H9 (cell line): ENCODE data around the gene DSCAM. TPM values are rescaled to one million over a fixed set of nuclear protein-coding genes. Genes with fewer than 3 reads are reported as not detected.

Experiments used
- DNase-seq: peaks from one replicate; pipeline ENCODE4 v3.0.0-alpha.2; 2017
- H2AFZ ChIP-seq: one replicate; pipeline ENCODE4 v1.6.1; 2013; ENCODE audit warnings: mild to moderate bottlenecking, low read length, control low read depth, moderate library complexity
- H2AK5ac ChIP-seq: 2 replicates; pipeline ENCODE4 v1.6.1; 2013; ENCODE audit warnings: low read length, control low read depth, mixed read lengths; ENCODE audit not compliant: insufficient read length
- H2BK120ac ChIP-seq: one replicate; pipeline ENCODE4 v1.6.1; 2013; ENCODE audit warnings: low read depth, mild to moderate bottlenecking, low read length, control low read depth, inconsistent platforms; ENCODE audit not compliant: poor library complexity, severe bottlenecking
- H2BK12ac ChIP-seq: 2 replicates; pipeline ENCODE4 v1.6.1; 2013; ENCODE audit warnings: low read length, control low read depth, mixed read lengths, low read depth; ENCODE audit not compliant: insufficient read length
- H2BK15ac ChIP-seq: 2 replicates; pipeline ENCODE4 v1.6.1; 2013; ENCODE audit warnings: low read depth, low read length, control low read depth
- H2BK20ac ChIP-seq: one replicate; pipeline ENCODE4 v1.6.1; 2013; ENCODE audit warnings: low read depth, mild to moderate bottlenecking, low read length, control low read depth, inconsistent platforms; ENCODE audit not compliant: poor library complexity, severe bottlenecking
- H2BK5ac ChIP-seq: 2 replicates; pipeline ENCODE4 v1.6.1; 2013; ENCODE audit warnings: low read length, control low read depth, mixed read lengths; ENCODE audit not compliant: insufficient read length
- H3K14ac ChIP-seq: 2 replicates; pipeline ENCODE4 v1.6.1; 2013; ENCODE audit warnings: low read length, control low read depth; ENCODE audit not compliant: insufficient read depth
- H3K18ac ChIP-seq: 2 replicates; pipeline ENCODE4 v1.6.1; 2013; ENCODE audit warnings: low read depth, mild to moderate bottlenecking, mixed read lengths, low read length, control low read depth; ENCODE audit not compliant: insufficient read length
- H3K23ac ChIP-seq: 2 replicates; pipeline ENCODE4 v1.6.1; 2013; ENCODE audit warnings: low read length, control low read depth, mixed read lengths, low read depth; ENCODE audit not compliant: insufficient read length
- H3K23me2 ChIP-seq: 2 replicates; pipeline ENCODE4 v1.6.1; 2013; ENCODE audit warnings: low read depth, mild to moderate bottlenecking, mixed read lengths, low read length, control low read depth; ENCODE audit not compliant: insufficient read length, poor library complexity, severe bottlenecking
- H3K27ac ChIP-seq: 2 replicates; pipeline ENCODE4 v1.5.1; 2013; ENCODE audit warnings: low read length, control low read depth, mixed read lengths, low read depth; ENCODE audit not compliant: insufficient read length
- H3K27me3 ChIP-seq: 2 replicates; pipeline ENCODE4 v1.6.1; 2013; ENCODE audit warnings: low read length, control low read depth, inconsistent platforms; ENCODE audit not compliant: insufficient read depth
- H3K4ac ChIP-seq: 2 replicates; pipeline ENCODE4 v1.6.1; 2013; ENCODE audit warnings: low read depth, mild to moderate bottlenecking, control low read depth, inconsistent platforms, low read length, moderate library complexity
- H3K4me1 ChIP-seq: 2 replicates; pipeline ENCODE4 v1.6.1; 2013; ENCODE audit warnings: low read length, control low read depth, inconsistent platforms; ENCODE audit not compliant: insufficient read depth
- H3K4me2 ChIP-seq: 2 replicates; pipeline ENCODE4 v1.6.1; 2013; ENCODE audit warnings: low read length, control low read depth, mixed read lengths; ENCODE audit not compliant: insufficient read length, insufficient read depth
- H3K56ac ChIP-seq: 2 replicates; pipeline ENCODE4 v1.6.1; 2013; ENCODE audit warnings: low read depth, mild to moderate bottlenecking, mixed read lengths, low read length, control low read depth; ENCODE audit not compliant: insufficient read length
- H3K79me1 ChIP-seq: 2 replicates; pipeline ENCODE4 v1.6.1; 2013; ENCODE audit warnings: low read depth, mild to moderate bottlenecking, moderate library complexity, low read length, control low read depth, inconsistent platforms; ENCODE audit not compliant: insufficient read depth, poor library complexity, severe bottlenecking
- H3K79me2 ChIP-seq: 2 replicates; pipeline ENCODE4 v1.6.1; 2013; ENCODE audit warnings: low read length, control low read depth, inconsistent platforms; ENCODE audit not compliant: insufficient read depth
- H3K9ac ChIP-seq: 2 replicates; pipeline ENCODE4 v1.6.1; 2013; ENCODE audit warnings: low read length, control low read depth, mixed read lengths; ENCODE audit not compliant: insufficient read length; ENCODE audit errors: extremely low read depth
- H3K9me3 ChIP-seq: one replicate; pipeline ENCODE4 v1.6.1; 2013; ENCODE audit warnings: low read depth, low read length, inconsistent platforms; ENCODE audit not compliant: control insufficient read depth
- H3T11ph ChIP-seq: one replicate; pipeline ENCODE4 v1.6.1; 2013; ENCODE audit warnings: mild to moderate bottlenecking, low read length, control low read depth, inconsistent platforms
- H4K20me1 ChIP-seq: one replicate; pipeline ENCODE4 v1.6.1; 2013; ENCODE audit not compliant: control insufficient read depth, insufficient read length, insufficient read depth
- H4K5ac ChIP-seq: 2 replicates; pipeline ENCODE4 v1.6.1; 2013; ENCODE audit warnings: low read depth, mild to moderate bottlenecking, mixed read lengths, low read length, control low read depth; ENCODE audit not compliant: insufficient read length
- H4K8ac ChIP-seq: replicated peaks from 2 replicates; pipeline ENCODE4 v1.6.1; 2013; ENCODE audit warnings: low read length, control low read depth, mixed read lengths, low read depth; ENCODE audit not compliant: insufficient read length
- H4K91ac ChIP-seq: 2 replicates; pipeline ENCODE4 v1.6.1; 2013; ENCODE audit warnings: low read depth, mild to moderate bottlenecking, moderate library complexity, mixed read lengths, low read length, control low read depth; ENCODE audit not compliant: insufficient read length
- H3K27ac Mint-ChIP-seq, 3 experiments: 2 replicates in 2 of 3; 3 replicates in 1 of 3; pipeline ENCODE4 v1.8.0; 2020 to 2021; ENCODE audit warnings: mixed read lengths in 3 of 3, mild to moderate bottlenecking in 1 of 3, moderate library complexity in 1 of 3
- H3K27me3 Mint-ChIP-seq: 2 replicates; pipeline ENCODE4 v1.8.0; 2021; ENCODE audit warnings: low read depth, mild to moderate bottlenecking, moderate library complexity, mixed read lengths
- H3K36me3 Mint-ChIP-seq, 3 experiments: 2 replicates in 2 of 3; 3 replicates in 1 of 3; pipeline ENCODE4 v1.8.0; 2020 to 2021; ENCODE audit warnings: low read depth in 3 of 3, mixed read lengths in 3 of 3; ENCODE audit not compliant: insufficient read depth in 1 of 3
- H3K4me1 Mint-ChIP-seq, 2 experiments: 2 replicates each; pipeline ENCODE4 v1.8.0; 2020; ENCODE audit warnings: mixed read lengths in 2 of 2
- H3K4me3 Mint-ChIP-seq, 2 experiments: 2 replicates in 1 of 2; 3 replicates in 1 of 2; pipeline ENCODE4 v1.8.0; 2020 to 2021; ENCODE audit warnings: mild to moderate bottlenecking in 2 of 2, mixed read lengths in 2 of 2, moderate library complexity in 1 of 2
- H3K9me3 Mint-ChIP-seq, 2 experiments: 2 replicates in 1 of 2; 3 replicates in 1 of 2; pipeline ENCODE4 v1.8.0; 2020; ENCODE audit warnings: mild to moderate bottlenecking in 2 of 2, mixed read lengths in 2 of 2, moderate library complexity in 1 of 2
- CTCF ChIP-seq: fragments of 200-600 bp; sonication (generic); conservative IDR thresholded peaks from 3 replicates; pipeline ENCODE4 v1.8.0; 2021; ENCODE audit warnings: antibody characterized with exemption, mild to moderate bottlenecking
- WGBS: extraction: QIAGEN DNeasy Blood & Tissue Kit; methylation state at CpG from one replicate; pipeline ENCODE4 v1.1.7; 2013; ENCODE audit warnings: missing lambda C conversion rate, low lambda C conversion rate, mixed read lengths; ENCODE audit not compliant: insufficient read length; ENCODE audit errors: extremely low coverage; 5-methylcytosine and 5-hydroxymethylcytosine counted together
- microRNA-seq: library from miRNA; unstranded; fragments of <30 nt; microRNA quantifications from one replicate; pipeline ENCODE4, GENCODE V29; 2020; ENCODE audit warnings: borderline microRNAs expressed
- total RNA-seq: library from RNA; stranded (reverse); gene quantifications from 2 replicates; pipeline ENCODE4 v1.2.1, GENCODE V29; 2021

DSCAM gene
- total RNA-seq, 1 experiment from 2014 or later = 0.17 TPM

DNA sequence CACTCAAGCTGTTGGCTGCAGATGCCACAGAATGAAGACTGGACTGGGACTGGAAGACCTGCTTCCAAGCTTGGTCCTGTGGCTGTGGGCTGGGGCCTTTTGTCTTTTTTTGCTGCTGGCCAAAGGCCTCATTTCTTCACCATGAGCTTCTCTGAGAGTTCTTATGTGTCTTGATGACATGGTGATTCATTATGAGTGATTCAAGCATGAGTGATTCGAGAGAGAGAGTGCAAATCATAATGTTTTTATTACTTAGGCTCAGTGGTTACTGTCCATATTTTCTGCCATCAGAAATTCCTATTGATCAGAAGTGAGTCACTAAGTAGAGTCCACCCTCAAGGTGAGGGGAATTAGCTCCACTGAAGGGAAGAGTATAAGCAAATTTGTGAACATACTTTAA lies 885.7 kb downstream of the DSCAM start:
- H3K4me1 Mint-ChIP-seq = 0 out of 4 replicates have a peak, but pooled peaks cover 0 to 6% of the 10 kb centered on the region in 2 experiments
- Histone ChIP-seq H2AFZ (no peak overlapping the region), H3K79me1 (no peaks in the 10 kb centered on the region), H3K27ac (no peak overlapping the region), H4K91ac (no peak overlapping the region), H4K8ac (no peak overlapping the region), H3K79me2 (no peaks in the 10 kb centered on the region), H3K9ac (no peak overlapping the region), H3K23ac (no peak overlapping the region), H2BK120ac (no peak overlapping the region), H2BK20ac (no peak overlapping the region), H3K4me2 (no peak overlapping the region), H3K27me3 (no peaks in the 10 kb centered on the region), H3K4ac (no peak overlapping the region), H3K14ac (no peak overlapping the region), H3K56ac (no peak overlapping the region), H3K18ac (no peak overlapping the region), H3K9me3 (no peaks in the 10 kb centered on the region), H2BK12ac (no peak overlapping the region), H4K20me1 (no peaks in the 10 kb centered on the region), H2AK5ac (no peak overlapping the region), H2BK15ac (no peak overlapping the region), H4K5ac (no peak overlapping the region), H3T11ph (no peak overlapping the region), H3K23me2 (no peaks in the 10 kb centered on the region), H3K4me1 (no peaks in the 10 kb centered on the region), H2BK5ac (no peak overlapping the region)
- peaks cover 8 to 25% (median 14%) of the 10 kb centered on the region in 3 experiments for H3K36me3 Mint-ChIP-seq
- peaks cover 24 to 28% of the 10 kb centered on the region in 2 experiments for H3K9me3 Mint-ChIP-seq
- no peak for TF ChIP-seq CTCF
- H3K27me3 Mint-ChIP-seq = no peaks in the 10 kb centered on the region
- WGBS = no CpG with 5 or more reads among the region's 1 CpG
- H3K27ac Mint-ChIP-seq = no peak overlapping the region
- no peak for DNase-seq
- no peak overlapping the region for H3K4me3 Mint-ChIP-seq

Small RNAs within 50 kb of the gene (microRNA-seq; reads per million reads assigned to microRNA genes)
- not detected for gene MIR4760
